Measurements from ENCODE around the gene NUDT16L1. TPM values are rescaled to one million over a fixed set of nuclear protein-coding genes. Genes with fewer than 3 reads are reported as not detected.

The NUDT16L1 gene
- total and polyA plus RNA-seq, 2 of the 13 experiments (the other 11 are each of a cell fraction or from before 2014, with no cell fraction given): 28.0 to 40.5 TPM

GRCh38 chr16:4693296-4693955, at the start of gene NUDT16L1 (continued):
- TF ChIP-seq FOXP4 (CRISPR knock-in tag; IDR thresholded peaks at IDR 0.05): no peak
- 0 out of 2 replicates have a peak, but pooled peaks have one; percentile 14 for TF ChIP-seq ERF (CRISPR knock-in tag; IDR thresholded peaks at IDR 0.05)
- no peak for TF ChIP-seq ZSCAN30 (CRISPR knock-in tag; IDR thresholded peaks at IDR 0.05)
- TF ChIP-seq HNF1B (CRISPR knock-in tag; IDR thresholded peaks at IDR 0.05): no peak
- TF ChIP-seq KLF11 (CRISPR knock-in tag; IDR thresholded peaks at IDR 0.05): no peak
- no peak for TF ChIP-seq THRA (CRISPR knock-in tag; IDR thresholded peaks at IDR 0.05; ENCODE audit: borderline replicate concordance)
- no peak for TF ChIP-seq EHMT2 (IDR thresholded peaks at IDR 0.05; ENCODE audit: borderline replicate concordance, low read depth, low read length)
- TF ChIP-seq GABPA (IDR thresholded peaks at IDR 0.05; ENCODE audit: low read depth, low read length): no peak
- TF ChIP-seq GABPA (CRISPR knock-in tag; IDR thresholded peaks at IDR 0.05; ENCODE audit: low read depth): no peak
- TF ChIP-seq ZNF574 (CRISPR knock-in tag; IDR thresholded peaks at IDR 0.05): peak; percentile 2; the same call in 1 of the 2 replicates
- no peak for TF ChIP-seq PBX3 (CRISPR knock-in tag; IDR thresholded peaks at IDR 0.05; ENCODE audit: borderline replicate concordance)
- TF ChIP-seq CREBL2 (CRISPR knock-in tag; IDR thresholded peaks at IDR 0.05; ENCODE audit: borderline replicate concordance): no peak
- no peak for TF ChIP-seq ZNF484 (CRISPR knock-in tag; IDR thresholded peaks at IDR 0.05; ENCODE audit: borderline replicate concordance, low read depth)
- no peak; the same call in 1 of the 2 replicates for TF ChIP-seq ZNF33B (CRISPR knock-in tag; IDR thresholded peaks at IDR 0.05)
- TF ChIP-seq RNF2 (conservative IDR thresholded peaks at IDR 0.05; ENCODE audit: low read depth): no peak
- no peak for TF ChIP-seq ZNF12 (CRISPR knock-in tag; IDR thresholded peaks at IDR 0.05)
- TF ChIP-seq WIZ (CRISPR knock-in tag; IDR thresholded peaks at IDR 0.05): no peak
- no peak for TF ChIP-seq MTA3 (CRISPR knock-in tag; IDR thresholded peaks at IDR 0.05)
- TF ChIP-seq HMG20B (CRISPR knock-in tag; conservative IDR thresholded peaks at IDR 0.05): no peak
- TF ChIP-seq ZNF136 (CRISPR knock-in tag; IDR thresholded peaks at IDR 0.05; ENCODE audit: low read depth): no peak
- no peak for TF ChIP-seq JUND (CRISPR knock-in tag; IDR thresholded peaks at IDR 0.05)
- TF ChIP-seq SALL1 (CRISPR knock-in tag; IDR thresholded peaks at IDR 0.05): no peak; the same call in 1 of the 2 replicates

All from HepG2 (cell line).